ENCODE data around the gene EHD2. TPM values are rescaled to one million over a fixed set of nuclear protein-coding genes. Genes with fewer than 3 reads are reported as not detected.
"Not testable (repeated sequence)": the region's sequence is repeated elsewhere in the genome, so short reads cannot be mapped to it uniquely, and the experiment has no call there.

EHD2 gene
- total RNA-seq, 2 experiments from 2014 or later: 1.1 to 1.4 TPM

GRCh38 chr19:47760632-47760999, 47.4 kb downstream of the EHD2 start:
- no peaks in the 10 kb centered on the region for H3K4me1 Mint-ChIP-seq (ENCODE audit: low read depth)
- no peak for TF ChIP-seq CTCF (IDR thresholded peaks at IDR 0.05)
- CTCF ChIA-PET: no interaction called here
- ATAC-seq: no peak
- intact Hi-C loops (cut with micrococcal nuclease): no loop called here
- no peaks in the 10 kb centered on the region for H3K9me3 Mint-ChIP-seq
- no peak overlapping the region for H3K4me3 Mint-ChIP-seq
- H3K36me3 Mint-ChIP-seq (ENCODE audit: low read depth): peaks cover 36% of the 10 kb centered on the region
- H3K27me3 Mint-ChIP-seq: no peaks in the 10 kb centered on the region
- POLR2A ChIA-PET: interaction anchor here (2.4 to 8.2 kb wide), 2 partner anchors 9 to 14 kb away, joined by 11 to 69 read pairs; partner anchors contain the start of gene NOP53
- no peak for DNase-seq
- no peak overlapping the region for H3K27ac Mint-ChIP-seq

- Mint-ChIP-seq H3K4me3 (no peak overlapping the region), H3K4me1 (ENCODE audit: low read depth) (no peaks in the 10 kb centered on the region), H3K27ac (no peak overlapping the region), H3K27me3 (no peaks in the 10 kb centered on the region), H3K9me3 (no peaks in the 10 kb centered on the region), H3K36me3 (ENCODE audit: low read depth) (peaks cover 31% of the 10 kb centered on the region)
- no peak for TF ChIP-seq CTCF (IDR thresholded peaks at IDR 0.05)
- ATAC-seq (no peak), DNase-seq (no peak)
- POLR2A ChIA-PET: interaction anchor here (8.2 kb wide), 1 partner anchor 15 kb away, joined by 69 read pairs; the partner anchor contains the start of gene NOP53
- intact Hi-C loops (cut with micrococcal nuclease): no loop called here
- CTCF ChIA-PET: no interaction called here
These were observed 48.3 kb downstream of the EHD2 start for GRCh38 chr19:47761566-47761965.

- H3K4me3 Mint-ChIP-seq: no peak overlapping the region
- CTCF ChIA-PET: no interaction called here
These were observed 48.9 kb downstream of the EHD2 start for GRCh38 chr19:47762151-47762550.

GRCh38 chr19:47762615-47763308, 49.5 kb downstream of the EHD2 start:
- ATAC-seq: no peak
- no peak overlapping the region for H3K27ac Mint-ChIP-seq
- no peaks in the 10 kb centered on the region for H3K27me3 Mint-ChIP-seq
- no peak overlapping the region for H3K4me3 Mint-ChIP-seq
- intact Hi-C loops (cut with micrococcal nuclease): no loop called here
- no peaks in the 10 kb centered on the region for H3K4me1 Mint-ChIP-seq (ENCODE audit: low read depth)
- DNase-seq: no peak
- POLR2A ChIA-PET: interaction anchor here (1.4 to 8.2 kb wide), 2 partner anchors 11 to 16 kb away, joined by 5 to 69 read pairs; partner anchors contain the start of gene NOP53
- TF ChIP-seq CTCF (IDR thresholded peaks at IDR 0.05): no peak
- CTCF ChIA-PET: no interaction called here
- peaks cover 19% of the 10 kb centered on the region for H3K36me3 Mint-ChIP-seq (ENCODE audit: low read depth)
- H3K9me3 Mint-ChIP-seq: no peaks in the 10 kb centered on the region

More at GRCh38 chr19:47762151-47762550, 48.9 kb downstream of the EHD2 start:
- H3K9me3 Mint-ChIP-seq: no peaks in the 10 kb centered on the region
- no peaks in the 10 kb centered on the region for H3K27me3 Mint-ChIP-seq
- ATAC-seq: no peak
- TF ChIP-seq CTCF (IDR thresholded peaks at IDR 0.05): no peak
- DNase-seq: no peak
- intact Hi-C loops (cut with micrococcal nuclease): no loop called here
- peaks cover 25% of the 10 kb centered on the region for H3K36me3 Mint-ChIP-seq (ENCODE audit: low read depth)
- POLR2A ChIA-PET: interaction anchor here (1.4 to 8.2 kb wide), 2 partner anchors 10 to 15 kb away, joined by 5 to 69 read pairs; partner anchors contain the start of gene NOP53
- no peak overlapping the region for H3K27ac Mint-ChIP-seq
- H3K4me1 Mint-ChIP-seq (ENCODE audit: low read depth): no peaks in the 10 kb centered on the region

- POLR2A ChIA-PET: interaction anchor here (0.6 to 0.8 kb wide), 2 partner anchors 17 to 19 kb away, joined by 3 to 4 read pairs; partner anchors contain the start of gene NOP53
- H3K4me3 Mint-ChIP-seq: not testable (repeated sequence)
These were observed 51.5 kb downstream of the EHD2 start for GRCh38 chr19:47764705-47765104.

More at GRCh38 chr19:47764705-47765104, 51.5 kb downstream of the EHD2 start:
- ATAC-seq; H3K4me1 Mint-ChIP-seq (ENCODE audit: low read depth); DNase-seq; H3K9me3 Mint-ChIP-seq; intact Hi-C loops (cut with micrococcal nuclease); H3K27me3 Mint-ChIP-seq; H3K36me3 Mint-ChIP-seq (ENCODE audit: low read depth); H3K27ac Mint-ChIP-seq: not testable (repeated sequence)
- CTCF ChIA-PET: interaction anchor here (1.2 to 3.1 kb wide), 5 partner anchors 20 to 42 kb away, joined by 3 to 15 read pairs (median 6); partner anchors contain the start of gene NOP53
